AG10803 (cell line): ENCODE data around the gene LINC00237.

ENCODE experiments used
- DNase-seq: peaks from one replicate; pipeline ENCODE4 v3.0.0; 2010; ENCODE audit warnings: low read depth
- H3K4me3 ChIP-seq: 2 replicates; pipeline ENCODE4 v1.5.1; 2011; ENCODE audit warnings: mild to moderate bottlenecking, low read length, control low read depth
- TF ChIP-seq, protein P1 (sequence below): conservative IDR thresholded peaks from 2 replicates; pipeline ENCODE4 v1.5.1; 2011; ENCODE audit warnings: mild to moderate bottlenecking, low read length, control low read depth, inconsistent platforms

The LINC00237 gene

GRCh38 chr20:21099751-21100577 is 6.2 kb downstream of the LINC00237 start:
- peak overlapping the region; percentile 42 for H3K4me3 ChIP-seq
- peak; percentile 12 for DNase-seq

DNA sequence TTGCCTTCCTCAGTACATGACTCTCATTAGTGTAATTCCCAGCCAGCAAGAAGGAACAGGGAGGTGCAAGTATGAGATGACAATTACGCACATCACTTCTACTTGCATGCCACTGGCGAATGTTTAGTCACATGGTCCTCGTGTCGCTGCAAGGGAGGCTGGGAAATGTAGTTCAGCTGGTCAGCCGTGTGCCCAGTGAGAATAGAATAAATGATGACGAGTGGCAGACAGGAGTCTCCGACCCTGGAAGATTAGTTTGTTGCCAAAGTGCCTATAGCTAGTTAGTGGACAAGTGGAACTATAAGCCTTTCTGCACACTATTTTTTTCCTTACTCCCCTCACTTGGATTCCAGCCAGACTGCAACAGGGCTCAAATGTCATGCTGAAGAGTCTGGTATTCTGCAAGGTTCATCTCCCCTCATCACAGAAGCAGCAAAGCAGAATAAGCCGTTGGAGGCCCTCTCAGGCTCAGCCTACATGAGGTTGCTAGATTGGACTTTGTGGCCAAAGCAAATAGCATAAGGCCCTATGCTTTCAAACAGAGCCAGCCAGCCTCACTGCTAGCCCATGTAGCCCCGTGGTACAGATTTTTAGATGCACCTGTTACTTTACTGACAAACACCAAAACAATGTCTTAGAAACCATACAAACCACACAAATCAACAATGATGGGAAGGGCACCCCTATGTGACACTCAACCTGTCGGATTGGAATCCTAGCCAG is 9.7 kb downstream of the LINC00237 start:
- TF ChIP-seq, protein P1, sequence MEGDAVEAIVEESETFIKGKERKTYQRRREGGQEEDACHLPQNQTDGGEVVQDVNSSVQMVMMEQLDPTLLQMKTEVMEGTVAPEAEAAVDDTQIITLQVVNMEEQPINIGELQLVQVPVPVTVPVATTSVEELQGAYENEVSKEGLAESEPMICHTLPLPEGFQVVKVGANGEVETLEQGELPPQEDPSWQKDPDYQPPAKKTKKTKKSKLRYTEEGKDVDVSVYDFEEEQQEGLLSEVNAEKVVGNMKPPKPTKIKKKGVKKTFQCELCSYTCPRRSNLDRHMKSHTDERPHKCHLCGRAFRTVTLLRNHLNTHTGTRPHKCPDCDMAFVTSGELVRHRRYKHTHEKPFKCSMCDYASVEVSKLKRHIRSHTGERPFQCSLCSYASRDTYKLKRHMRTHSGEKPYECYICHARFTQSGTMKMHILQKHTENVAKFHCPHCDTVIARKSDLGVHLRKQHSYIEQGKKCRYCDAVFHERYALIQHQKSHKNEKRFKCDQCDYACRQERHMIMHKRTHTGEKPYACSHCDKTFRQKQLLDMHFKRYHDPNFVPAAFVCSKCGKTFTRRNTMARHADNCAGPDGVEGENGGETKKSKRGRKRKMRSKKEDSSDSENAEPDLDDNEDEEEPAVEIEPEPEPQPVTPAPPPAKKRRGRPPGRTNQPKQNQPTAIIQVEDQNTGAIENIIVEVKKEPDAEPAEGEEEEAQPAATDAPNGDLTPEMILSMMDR, result no peak
- no peak overlapping the region for H3K4me3 ChIP-seq
- peak; percentile 11 for DNase-seq

More at GRCh38 chr20:21099751-21100577, 6.2 kb downstream of the LINC00237 start:
- TF ChIP-seq, protein P1, result no peak

DNA sequence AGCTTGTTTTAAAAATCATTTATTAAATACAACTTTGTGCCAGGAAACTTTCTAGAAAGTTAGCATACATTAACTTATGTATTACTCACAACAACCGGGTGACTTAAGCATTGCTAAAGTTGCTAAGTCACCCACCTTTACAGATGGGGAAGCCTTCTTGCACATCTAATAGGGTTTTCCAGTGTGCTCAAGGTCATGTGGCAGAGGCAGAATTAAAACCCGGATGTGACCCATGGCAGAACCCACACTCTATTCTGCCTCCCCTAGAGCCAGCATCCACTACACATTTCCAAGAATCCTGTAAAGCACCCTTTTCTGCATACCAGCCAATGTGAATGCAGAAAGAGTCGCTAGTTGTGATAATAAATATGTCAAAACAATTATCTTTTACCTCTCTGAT is 13.4 kb downstream of the LINC00237 start:
- DNase-seq, result no peak
- TF ChIP-seq, protein P1, result no peak
- no peak overlapping the region for H3K4me3 ChIP-seq

DNA sequence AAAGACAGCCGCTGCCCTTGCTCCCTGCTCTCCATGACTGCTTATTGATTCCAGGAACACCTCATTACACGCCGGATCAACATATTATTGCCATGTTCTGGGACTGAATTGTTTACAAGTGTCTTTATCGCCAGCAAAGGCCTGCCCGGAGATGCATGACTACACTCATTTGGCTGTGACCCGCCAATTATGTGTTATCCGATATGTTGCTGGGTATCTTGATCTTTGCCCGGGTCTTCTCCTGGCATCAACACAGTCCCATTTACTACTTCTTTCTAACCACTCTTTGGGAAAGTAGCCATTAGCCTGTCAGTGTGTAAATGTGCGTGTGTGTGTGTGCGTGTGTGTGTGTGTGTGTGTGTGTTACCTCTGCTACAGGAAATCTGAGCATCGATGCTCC is 15.4 kb downstream of the LINC00237 start:
- no peak for DNase-seq
- H3K4me3 ChIP-seq, result no peak overlapping the region
- TF ChIP-seq, protein P1, result no peak

- DNase-seq, result no peak
- no peak overlapping the region for H3K4me3 ChIP-seq
- TF ChIP-seq, protein P1, result no peak
These were observed 16.0 kb downstream of the LINC00237 start for GRCh38 chr20:21090111-21090618.

- TF ChIP-seq, protein P1, result no peak
- DNase-seq, result no peak
- no peak overlapping the region for H3K4me3 ChIP-seq
These were observed 16.8 kb downstream of the LINC00237 start for GRCh38 chr20:21089391-21089790.
